Measurements from ENCODE around the gene SHLD1. TPM values are rescaled to one million over a fixed set of nuclear protein-coding genes. Genes with fewer than 3 reads are reported as not detected.

SHLD1 gene
- total and polyA plus RNA-seq, 2 experiments from 2014 or later, result 8.3 to 9.1 TPM

- H3K79me2 ChIP-seq, result no peaks in the 10 kb centered on the region
- H3K9me3 ChIP-seq (ENCODE audit: low read depth), result no peaks in the 10 kb centered on the region
- no peaks in the 10 kb centered on the region for H3K9me2 ChIP-seq (replicated peaks; ENCODE audit: insufficient read depth)
- H3K4me3 ChIP-seq, result no peak overlapping the region
- WGBS (ENCODE audit: low lambda C conversion rate, missing lambda C conversion rate), result 95% methylated on average over 2 of the region's 2 CpGs
- H2AFZ ChIP-seq, result no peak overlapping the region
- TF ChIP-seq EZH2 (IDR thresholded peaks at IDR 0.05; ENCODE audit: borderline replicate concordance) (no peak), CTCF (IDR thresholded peaks at IDR 0.05; ENCODE audit: poor library complexity) (no peak), EZH2phosphoT487 (IDR thresholded peaks at IDR 0.05; ENCODE audit: low read depth, severe bottlenecking, unreplicated experiment) (no peak)
- H4K20me1 ChIP-seq (ENCODE audit: insufficient read depth, poor library complexity, severe bottlenecking), result no peaks in the 10 kb centered on the region
- H3K27ac ChIP-seq, result no peak overlapping the region
- H3K27me3 ChIP-seq, result no peaks in the 10 kb centered on the region
- no peak for DNase-seq (ENCODE audit: low spot score)
- H3K4me1 ChIP-seq (ENCODE audit: insufficient read depth), result no peaks in the 10 kb centered on the region
- no peaks in the 10 kb centered on the region for H3K36me3 ChIP-seq (replicated peaks; ENCODE audit: insufficient read depth, low read depth)
- no peak overlapping the region for H3K4me2 ChIP-seq
Observed at GRCh38 chr20:5789827-5790226, 39.6 kb downstream of the SHLD1 start.

- H3K4me3 ChIP-seq, result no peak overlapping the region
- TF ChIP-seq EZH2phosphoT487 (IDR thresholded peaks at IDR 0.05; ENCODE audit: low read depth, severe bottlenecking, unreplicated experiment) (no peak), EZH2 (IDR thresholded peaks at IDR 0.05; ENCODE audit: borderline replicate concordance) (no peak), CTCF (IDR thresholded peaks at IDR 0.05; ENCODE audit: poor library complexity) (no peak)
- DNase-seq (ENCODE audit: low spot score), result no peak
- H3K27ac ChIP-seq, result no peak overlapping the region
- H3K79me2 ChIP-seq, result no peaks in the 10 kb centered on the region
- no peaks in the 10 kb centered on the region for H4K20me1 ChIP-seq (ENCODE audit: insufficient read depth, poor library complexity, severe bottlenecking)
- WGBS (ENCODE audit: low lambda C conversion rate, missing lambda C conversion rate), result 83% methylated on average over 2 of the region's 2 CpGs
- no peak overlapping the region for H3K4me2 ChIP-seq
- no peaks in the 10 kb centered on the region for H3K27me3 ChIP-seq
- no peaks in the 10 kb centered on the region for H3K9me2 ChIP-seq (replicated peaks; ENCODE audit: insufficient read depth)
- H3K4me1 ChIP-seq (ENCODE audit: insufficient read depth), result peaks cover 5% of the 10 kb centered on the region
- no peaks in the 10 kb centered on the region for H3K36me3 ChIP-seq (replicated peaks; ENCODE audit: insufficient read depth, low read depth)
- no peaks in the 10 kb centered on the region for H3K9me3 ChIP-seq (ENCODE audit: low read depth)
- H2AFZ ChIP-seq, result no peak overlapping the region
Observed at GRCh38 chr20:5793916-5794315, 43.7 kb downstream of the SHLD1 start.

GRCh38 chr20:5796331-5797040, 46.3 kb downstream of the SHLD1 start:
- H3K4me1 ChIP-seq (ENCODE audit: insufficient read depth), result peaks cover 5% of the 10 kb centered on the region
- no peaks in the 10 kb centered on the region for H3K9me2 ChIP-seq (replicated peaks; ENCODE audit: insufficient read depth)
- H3K27ac ChIP-seq, result no peak overlapping the region
- peak overlapping the region; percentile 37 for H3K4me2 ChIP-seq
- no peaks in the 10 kb centered on the region for H3K9me3 ChIP-seq (ENCODE audit: low read depth)
- no peak for DNase-seq (ENCODE audit: low spot score)
- no peaks in the 10 kb centered on the region for H4K20me1 ChIP-seq (ENCODE audit: insufficient read depth, poor library complexity, severe bottlenecking)
- TF ChIP-seq EZH2 (IDR thresholded peaks at IDR 0.05; ENCODE audit: borderline replicate concordance) (no peak), CTCF (IDR thresholded peaks at IDR 0.05; ENCODE audit: poor library complexity) (no peak), EZH2phosphoT487 (IDR thresholded peaks at IDR 0.05; ENCODE audit: low read depth, severe bottlenecking, unreplicated experiment) (no peak)
- H3K4me3 ChIP-seq, result no peak overlapping the region
- H3K27me3 ChIP-seq, result no peaks in the 10 kb centered on the region
- WGBS (ENCODE audit: low lambda C conversion rate, missing lambda C conversion rate), result 85% methylated on average over 8 of the region's 8 CpGs
- H3K79me2 ChIP-seq, result no peaks in the 10 kb centered on the region
- no peak overlapping the region for H2AFZ ChIP-seq
- no peaks in the 10 kb centered on the region for H3K36me3 ChIP-seq (replicated peaks; ENCODE audit: insufficient read depth, low read depth)
